GM19035 (cell line): Measurements from ENCODE around the gene CIAO3.

Experiments
- ATAC-seq: cut with Tn5 transposase; IDR thresholded peaks from one replicate; pipeline ENCODE4 v1.9.1; 2021; ENCODE audit not compliant: unreplicated experiment

The CIAO3 gene

GRCh38 chr16:740764-741505, at the start of gene CIAO3:
Gene CIAO3, minus strand, starts transcription at chr16:740997. Its CDS starts 12 bp downstream, at chr16:740985.
- peak; percentile 72 for ATAC-seq

GRCh38 chr16:790086-790485, 49.3 kb upstream of the CIAO3 start:
- no peak for ATAC-seq

- ATAC-seq: no peak
Observed at GRCh38 chr16:789191-789850, 48.5 kb upstream of the CIAO3 start.

GRCh38 chr16:788399-789126, 47.8 kb upstream of the CIAO3 start, which contains the start of gene CHTF18:
Gene CHTF18, plus strand, starts transcription at chr16:788620. Its CDS starts 65 bp downstream, at chr16:788685.
- ATAC-seq: peak; percentile 74

GRCh38 chr16:787978-788398, 47.2 kb upstream of the CIAO3 start, which contains the start of gene RPUSD1:
Gene RPUSD1, minus strand, starts transcription at chr16:788381. Its CDS starts 644 bp downstream, at chr16:787737.
- peak; percentile 3 for ATAC-seq

GRCh38 chr16:787321-787966, 46.6 kb upstream of the CIAO3 start:
- no peak for ATAC-seq

GRCh38 chr16:785563-786535, 45.1 kb upstream of the CIAO3 start:
- no peak for ATAC-seq

GRCh38 chr16:784431-784830, 43.6 kb upstream of the CIAO3 start:
- ATAC-seq: no peak

- ATAC-seq: no peak
Observed at GRCh38 chr16:783404-784161, 42.8 kb upstream of the CIAO3 start.

- no peak for ATAC-seq
Observed at GRCh38 chr16:782766-783403, 42.1 kb upstream of the CIAO3 start.

- no peak for ATAC-seq
Observed at GRCh38 chr16:782258-782657, 41.5 kb upstream of the CIAO3 start.

GRCh38 chr16:781346-782010, 40.7 kb upstream of the CIAO3 start:
- no peak for ATAC-seq

GRCh38 chr16:780296-780695, 39.5 kb upstream of the CIAO3 start:
- ATAC-seq: no peak

GRCh38 chr16:779561-779960, 38.8 kb upstream of the CIAO3 start:
- no peak for ATAC-seq

GRCh38 chr16:778909-779527, 38.2 kb upstream of the CIAO3 start:
- no peak for ATAC-seq

- ATAC-seq: no peak
Observed at GRCh38 chr16:778447-778846, 37.6 kb upstream of the CIAO3 start.

GRCh38 chr16:777826-778225, 37.0 kb upstream of the CIAO3 start:
- ATAC-seq: no peak

GRCh38 chr16:776824-777223, 36.0 kb upstream of the CIAO3 start:
- ATAC-seq: no peak
